HepG2 (cell line): ENCODE data around the gene TLCD3B. TPM values are rescaled to one million over a fixed set of nuclear protein-coding genes. Genes with fewer than 3 reads are reported as not detected.

Experiments
- EZH2 ChIP-seq: conservative IDR thresholded peaks from 2 replicates; pipeline ENCODE4 v1.6.1; 2012; ENCODE audit warnings: mild to moderate bottlenecking, low read depth, low read length, moderate library complexity
- HES4 ChIP-seq: sonication (generic); formaldehyde crosslinking; IDR thresholded peaks from 2 replicates; pipeline ENCODE4 v1.9.0; 2021; ENCODE audit warnings: mild to moderate bottlenecking, missing genetic modification reagents, borderline replicate concordance
- HMGA1 ChIP-seq: sonication (generic); formaldehyde crosslinking; conservative IDR thresholded peaks from 2 replicates; pipeline ENCODE4 v1.4.0; 2020; ENCODE audit warnings: missing genetic modification reagents
- HNRNPH1 ChIP-seq: fragments of 200-400 bp; formaldehyde crosslinking; optimal IDR thresholded peaks from 2 replicates; pipeline ENCODE3; 2017; ENCODE audit warnings: mild to moderate bottlenecking, low read depth, low read length
- KDM5A ChIP-seq: fragments of 200-600 bp; sonication (generic); IDR thresholded peaks from 2 replicates; pipeline ENCODE4 v1.7.0; 2018; ENCODE audit warnings: antibody characterized with exemption, mild to moderate bottlenecking, low read length, borderline replicate concordance
- NBN ChIP-seq: fragments of 450-650 bp; conservative IDR thresholded peaks from 2 replicates; pipeline ENCODE4 v1.6.1; 2017
- THAP8 ChIP-seq: sonication (generic); formaldehyde crosslinking; IDR thresholded peaks from 2 replicates; pipeline ENCODE4 v1.5.1; 2020; ENCODE audit warnings: missing genetic modification reagents, mild to moderate bottlenecking, borderline replicate concordance
- XRCC5 ChIP-seq: fragments of 200-400 bp; formaldehyde crosslinking; optimal IDR thresholded peaks from 2 replicates; pipeline ENCODE3; 2017; ENCODE audit warnings: mild to moderate bottlenecking, low read length
- ZEB1 ChIP-seq: IDR thresholded peaks from 2 replicates; pipeline ENCODE4 v1.6.1; 2012; ENCODE audit warnings: mild to moderate bottlenecking, low read depth, inconsistent platforms; ENCODE audit not compliant: insufficient replicate concordance
- ZMYM4 ChIP-seq: sonication (generic); formaldehyde crosslinking; IDR thresholded peaks from 2 replicates; pipeline ENCODE4 v1.8.1; 2023; ENCODE audit warnings: mild to moderate bottlenecking, missing genetic modification reagents
- ZNF317 ChIP-seq: sonication (generic); formaldehyde crosslinking; IDR thresholded peaks from 2 replicates; pipeline ENCODE4 v1.5.0; 2020; ENCODE audit warnings: mild to moderate bottlenecking, missing genetic modification reagents
- ZNF326 ChIP-seq: sonication (generic); formaldehyde crosslinking; IDR thresholded peaks from 2 replicates; pipeline ENCODE4 v1.4.0; 2020; ENCODE audit warnings: missing genetic modification reagents, borderline replicate concordance
- ZNF790 ChIP-seq: sonication (generic); formaldehyde crosslinking; IDR thresholded peaks from 2 replicates; pipeline ENCODE4 v1.8.0; 2022; ENCODE audit warnings: missing genetic modification reagents, mild to moderate bottlenecking, borderline replicate concordance
- ZNF792 ChIP-seq: IDR thresholded peaks from 2 replicates; pipeline ENCODE4 v1.6.1; 2016
- polyA plus RNA-seq, 8 experiments: library from polyadenylated mRNA; depleted of rRNA in 3 of 8; stranded (reverse) in 7 of 8; unstranded in 1 of 8; fragments of >200 nt; fragmentation: Illumina TruSeq in 4 of 8; extraction: Trizol in 4 of 8; gene quantifications; 2 replicates each; pipeline versions ENCODE4 v1.2.1 to v1.2.3, GENCODE V29; 2011 to 2016; ENCODE audit warnings: low read depth in 4 of 8, missing spikeins in 1 of 8, mixed read lengths in 1 of 8; ENCODE audit not compliant: insufficient read depth in 1 of 8
- total RNA-seq, 5 experiments: library from RNA; depleted of rRNA; stranded (reverse); fragments of >200 nt; fragmentation: Illumina TruSeq; extraction: Trizol; gene quantifications; 2 replicates each; pipeline ENCODE4 v1.2.3, GENCODE V29; 2016; ENCODE audit warnings: low read depth in 1 of 5
- TF ChIP-seq, protein P1 (sequence below): sonication (generic); formaldehyde crosslinking; IDR thresholded peaks from 2 replicates; pipeline ENCODE4 v1.4.0; 2020; ENCODE audit warnings: missing genetic modification reagents, borderline replicate concordance
- TF ChIP-seq, protein P2 (sequence below): IDR thresholded peaks from 2 replicates; pipeline ENCODE4 v1.6.1; 2016; ENCODE audit warnings: control low read depth
- TF ChIP-seq, protein P3 (sequence below): sonication (generic); formaldehyde crosslinking; IDR thresholded peaks from 2 replicates; pipeline ENCODE4 v1.9.0; 2022; ENCODE audit warnings: low read depth, missing genetic modification reagents

Gene TLCD3B
- total and polyA plus RNA-seq, 2 of the 13 experiments (the other 11 are each of a cell fraction or from before 2014, with no cell fraction given), result not detected

GRCh38 chr16:30054959-30055553 is 24.0 kb upstream of the TLCD3B start (continued):
- TF ChIP-seq, protein P1, sequence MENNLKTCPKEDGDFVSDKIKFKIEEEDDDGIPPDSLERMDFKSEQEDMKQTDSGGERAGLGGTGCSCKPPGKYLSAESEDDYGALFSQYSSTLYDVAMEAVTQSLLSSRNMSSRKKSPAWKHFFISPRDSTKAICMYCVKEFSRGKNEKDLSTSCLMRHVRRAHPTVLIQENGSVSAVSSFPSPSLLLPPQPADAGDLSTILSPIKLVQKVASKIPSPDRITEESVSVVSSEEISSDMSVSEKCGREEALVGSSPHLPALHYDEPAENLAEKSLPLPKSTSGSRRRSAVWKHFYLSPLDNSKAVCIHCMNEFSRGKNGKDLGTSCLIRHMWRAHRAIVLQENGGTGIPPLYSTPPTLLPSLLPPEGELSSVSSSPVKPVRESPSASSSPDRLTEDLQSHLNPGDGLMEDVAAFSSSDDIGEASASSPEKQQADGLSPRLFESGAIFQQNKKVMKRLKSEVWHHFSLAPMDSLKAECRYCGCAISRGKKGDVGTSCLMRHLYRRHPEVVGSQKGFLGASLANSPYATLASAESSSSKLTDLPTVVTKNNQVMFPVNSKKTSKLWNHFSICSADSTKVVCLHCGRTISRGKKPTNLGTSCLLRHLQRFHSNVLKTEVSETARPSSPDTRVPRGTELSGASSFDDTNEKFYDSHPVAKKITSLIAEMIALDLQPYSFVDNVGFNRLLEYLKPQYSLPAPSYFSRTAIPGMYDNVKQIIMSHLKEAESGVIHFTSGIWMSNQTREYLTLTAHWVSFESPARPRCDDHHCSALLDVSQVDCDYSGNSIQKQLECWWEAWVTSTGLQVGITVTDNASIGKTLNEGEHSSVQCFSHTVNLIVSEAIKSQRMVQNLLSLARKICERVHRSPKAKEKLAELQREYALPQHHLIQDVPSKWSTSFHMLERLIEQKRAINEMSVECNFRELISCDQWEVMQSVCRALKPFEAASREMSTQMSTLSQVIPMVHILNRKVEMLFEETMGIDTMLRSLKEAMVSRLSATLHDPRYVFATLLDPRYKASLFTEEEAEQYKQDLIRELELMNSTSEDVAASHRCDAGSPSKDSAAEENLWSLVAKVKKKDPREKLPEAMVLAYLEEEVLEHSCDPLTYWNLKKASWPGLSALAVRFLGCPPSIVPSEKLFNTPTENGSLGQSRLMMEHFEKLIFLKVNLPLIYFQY (CRISPR knock-in tag), result peak; percentile 76; the same call in 1 of the 2 replicates
- TF ChIP-seq HNRNPH1 (no peak), THAP8 (CRISPR knock-in tag) (no peak), NBN (no peak), ZNF326 (no peak), ZEB1 (no peak), HES4 (0 out of 2 replicates have a peak, but pooled peaks have one; percentile 47), KDM5A (no peak), XRCC5 (peak; percentile 96), ZMYM4 (CRISPR knock-in tag) (peak; percentile 26; the same call in 1 of the 2 replicates), ZNF317 (no peak), ZNF790 (CRISPR knock-in tag) (no peak), HMGA1 (CRISPR knock-in tag) (no peak), EZH2 (no peak), ZNF792 (CRISPR knock-in tag) (no peak)
- TF ChIP-seq, protein P2, sequence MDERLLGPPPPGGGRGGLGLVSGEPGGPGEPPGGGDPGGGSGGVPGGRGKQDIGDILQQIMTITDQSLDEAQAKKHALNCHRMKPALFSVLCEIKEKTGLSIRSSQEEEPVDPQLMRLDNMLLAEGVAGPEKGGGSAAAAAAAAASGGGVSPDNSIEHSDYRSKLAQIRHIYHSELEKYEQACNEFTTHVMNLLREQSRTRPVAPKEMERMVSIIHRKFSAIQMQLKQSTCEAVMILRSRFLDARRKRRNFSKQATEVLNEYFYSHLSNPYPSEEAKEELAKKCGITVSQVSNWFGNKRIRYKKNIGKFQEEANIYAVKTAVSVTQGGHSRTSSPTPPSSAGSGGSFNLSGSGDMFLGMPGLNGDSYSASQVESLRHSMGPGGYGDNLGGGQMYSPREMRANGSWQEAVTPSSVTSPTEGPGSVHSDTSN (CRISPR knock-in tag), result no peak
- TF ChIP-seq, protein P3, sequence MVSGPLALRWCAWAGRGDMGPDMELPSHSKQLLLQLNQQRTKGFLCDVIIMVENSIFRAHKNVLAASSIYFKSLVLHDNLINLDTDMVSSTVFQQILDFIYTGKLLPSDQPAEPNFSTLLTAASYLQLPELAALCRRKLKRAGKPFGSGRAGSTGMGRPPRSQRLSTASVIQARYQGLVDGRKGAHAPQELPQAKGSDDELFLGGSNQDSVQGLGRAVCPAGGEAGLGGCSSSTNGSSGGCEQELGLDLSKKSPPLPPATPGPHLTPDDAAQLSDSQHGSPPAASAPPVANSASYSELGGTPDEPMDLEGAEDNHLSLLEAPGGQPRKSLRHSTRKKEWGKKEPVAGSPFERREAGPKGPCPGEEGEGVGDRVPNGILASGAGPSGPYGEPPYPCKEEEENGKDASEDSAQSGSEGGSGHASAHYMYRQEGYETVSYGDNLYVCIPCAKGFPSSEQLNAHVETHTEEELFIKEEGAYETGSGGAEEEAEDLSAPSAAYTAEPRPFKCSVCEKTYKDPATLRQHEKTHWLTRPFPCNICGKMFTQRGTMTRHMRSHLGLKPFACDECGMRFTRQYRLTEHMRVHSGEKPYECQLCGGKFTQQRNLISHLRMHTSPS (CRISPR knock-in tag), result no peak
